Midbrain (tissue), 1 donor: ENCODE measurements around the gene GP9.

Experiments used
- DNase-seq: peaks from one replicate; lab custom pipeline; 2025; lab: John Stamatoyannopoulos, UW

GP9 gene

DNA sequence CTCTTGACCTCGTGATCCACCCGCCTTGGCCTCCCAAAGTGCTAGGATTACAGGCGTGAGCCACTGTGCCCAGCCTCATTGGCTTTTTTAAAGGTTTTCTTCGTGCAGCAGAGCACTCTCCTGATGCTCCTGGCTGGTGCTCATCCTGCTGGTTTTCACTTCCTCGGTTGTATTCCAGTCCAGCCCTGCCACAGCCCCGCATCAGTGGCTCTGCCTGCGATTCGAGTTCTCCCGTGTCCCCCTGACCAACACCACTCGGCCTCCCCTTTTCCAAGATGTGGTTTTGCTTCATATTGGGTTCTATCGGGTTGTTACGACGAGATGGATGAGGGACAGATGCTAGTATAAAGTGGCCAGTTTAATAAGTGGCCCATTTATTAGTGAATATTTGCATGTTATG is 31.7 kb upstream of the GP9 start:
- DNase-seq = no peak

DNA sequence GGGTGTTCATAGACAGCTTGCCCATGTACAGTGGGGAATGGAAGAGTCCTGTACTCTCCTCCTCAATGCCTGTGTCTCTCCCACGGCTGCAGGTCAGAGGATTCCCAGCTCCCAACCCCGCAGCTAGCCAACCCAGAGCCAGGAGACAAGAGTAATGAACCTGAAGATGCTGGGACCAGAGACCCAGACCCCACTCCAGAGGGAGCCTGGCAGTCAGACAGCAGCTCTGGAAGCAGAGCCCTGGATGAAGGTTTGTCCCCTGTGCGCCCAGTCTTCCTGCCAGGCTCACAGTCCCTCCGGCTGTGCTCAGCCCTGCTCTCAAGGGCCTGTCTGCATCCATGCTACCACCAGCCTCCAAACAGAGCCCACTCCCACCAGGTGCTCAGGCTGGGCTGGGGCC is 30.0 kb upstream of the GP9 start:
- no peak for DNase-seq

DNA sequence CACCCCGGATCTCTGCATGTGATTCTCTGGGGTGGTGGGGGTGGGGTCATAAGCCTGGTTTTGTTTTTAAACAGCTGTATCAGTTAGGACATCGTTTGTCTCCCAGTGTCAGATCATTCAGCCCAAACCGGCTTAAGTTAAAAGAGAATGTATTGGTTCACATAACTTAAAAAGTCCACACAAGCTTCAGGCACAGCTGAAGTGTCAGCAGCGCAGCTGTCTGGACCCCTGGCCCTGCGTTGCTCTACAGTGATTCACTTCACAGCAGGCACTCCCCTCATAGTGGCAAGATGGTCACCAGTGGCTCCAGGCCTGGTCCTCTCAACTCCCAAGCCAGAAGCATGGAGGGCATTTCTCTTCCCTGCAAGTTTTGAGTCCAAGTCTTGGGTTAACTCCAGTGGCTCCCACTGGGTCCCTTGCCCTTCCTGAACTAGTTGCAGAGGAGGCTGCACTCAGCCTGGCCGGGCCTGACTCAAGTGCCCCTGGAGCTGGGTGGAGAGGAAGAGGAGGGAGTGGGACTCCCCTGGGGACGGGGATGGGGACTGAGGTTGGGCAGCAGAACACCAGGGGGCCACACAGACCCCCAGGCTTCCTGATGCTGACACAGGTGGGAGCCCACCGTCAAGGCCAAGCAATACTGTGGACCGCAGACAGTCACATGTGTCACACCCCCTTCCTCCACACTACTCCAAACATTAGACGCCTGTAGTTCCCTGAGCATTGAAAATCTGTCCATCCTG is 28.9 kb upstream of the GP9 start:
- DNase-seq = no peak

DNA sequence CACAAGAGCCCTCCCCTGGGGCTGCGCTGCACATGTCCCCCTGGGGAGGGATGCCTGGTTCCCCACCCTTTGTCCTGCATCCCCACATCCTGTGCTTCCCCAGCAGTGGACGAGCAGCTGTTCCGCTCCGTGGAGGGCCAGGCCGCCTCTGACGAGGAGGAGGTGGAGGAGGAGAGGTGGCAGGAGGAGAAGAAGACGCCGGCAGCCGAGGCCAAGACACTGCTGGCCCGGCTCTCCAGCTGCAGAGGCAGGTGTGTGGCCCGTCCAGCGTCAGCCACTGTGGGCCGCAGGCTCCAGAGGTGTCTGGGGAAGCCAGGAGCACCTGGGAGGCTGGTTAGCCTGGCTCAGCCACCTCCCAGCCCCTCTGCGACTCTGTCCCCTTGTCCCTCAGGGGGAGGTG is 27.9 kb upstream of the GP9 start:
- no peak for DNase-seq

DNA sequence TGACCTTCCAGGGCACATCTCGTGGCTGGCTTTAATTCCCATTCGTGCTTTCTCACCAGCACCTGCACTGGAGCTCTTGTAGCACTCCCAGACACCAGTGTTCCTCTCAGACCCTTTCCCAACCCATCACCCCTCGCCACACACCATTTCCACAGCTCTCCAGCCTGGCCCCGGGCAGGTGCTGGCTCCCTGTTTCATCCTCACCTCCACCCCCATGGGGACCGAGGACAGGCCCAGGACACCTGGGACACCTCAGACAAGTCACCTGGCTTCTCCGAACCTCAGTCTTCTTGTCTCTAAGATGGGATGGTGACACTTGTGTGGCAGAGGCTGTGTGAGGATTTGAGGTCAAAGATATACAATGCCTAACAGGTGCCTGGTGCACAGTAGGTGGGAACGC is 27.4 kb upstream of the GP9 start:
- DNase-seq = no peak

DNA sequence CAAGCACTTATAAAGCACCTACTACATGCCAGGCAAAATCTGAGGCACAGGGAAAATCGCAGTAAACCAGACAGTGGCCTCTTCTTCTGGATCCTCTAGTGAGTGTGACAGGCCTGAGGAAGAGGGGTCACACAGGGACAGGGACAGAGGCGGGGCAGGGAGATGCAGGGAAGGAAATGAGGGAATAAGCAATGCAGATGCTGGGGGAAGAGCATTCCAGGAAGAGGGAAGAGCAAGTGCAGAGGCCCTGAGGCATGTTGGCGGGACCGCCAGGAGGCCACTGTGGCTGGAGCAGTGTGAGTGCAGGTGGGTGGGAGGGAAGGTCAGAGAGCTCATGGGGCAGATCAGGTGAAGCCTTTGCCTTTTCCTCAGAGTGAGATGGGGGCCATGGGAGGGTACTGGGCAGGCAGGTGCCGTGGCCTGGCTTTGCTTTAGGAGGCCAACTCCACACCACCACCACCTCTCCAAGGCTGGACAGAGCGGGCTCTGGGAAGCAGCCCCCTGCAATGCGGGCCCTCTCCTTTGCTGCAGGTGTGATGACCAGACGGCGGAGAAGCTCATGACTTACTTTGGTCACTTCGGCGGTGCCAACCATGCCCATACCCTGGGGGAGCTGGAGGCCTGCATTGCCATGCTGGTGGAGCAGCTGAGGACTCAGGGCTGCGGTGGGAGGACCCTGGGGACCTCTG is 26.8 kb upstream of the GP9 start:
- no peak for DNase-seq

DNA sequence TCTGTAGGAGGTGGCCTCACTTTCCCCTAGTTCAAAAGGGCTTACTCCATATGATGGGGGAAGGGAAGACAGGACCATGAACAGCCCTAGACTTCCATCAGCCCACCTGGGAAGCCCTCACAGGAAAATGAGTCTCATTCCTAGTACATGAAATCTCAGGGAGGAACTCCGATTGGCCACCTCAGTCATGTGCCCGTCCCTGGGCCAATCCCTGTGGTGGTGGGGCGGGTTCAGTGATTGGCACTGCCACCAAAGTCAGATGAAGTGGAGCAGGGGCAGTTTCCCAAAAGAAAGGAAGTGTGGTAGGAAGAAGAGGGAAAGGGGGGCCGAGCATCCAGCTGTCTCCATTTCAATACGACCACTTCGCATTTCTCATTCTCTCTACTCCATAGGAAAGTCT is 25.9 kb upstream of the GP9 start:
- DNase-seq = no peak

DNA sequence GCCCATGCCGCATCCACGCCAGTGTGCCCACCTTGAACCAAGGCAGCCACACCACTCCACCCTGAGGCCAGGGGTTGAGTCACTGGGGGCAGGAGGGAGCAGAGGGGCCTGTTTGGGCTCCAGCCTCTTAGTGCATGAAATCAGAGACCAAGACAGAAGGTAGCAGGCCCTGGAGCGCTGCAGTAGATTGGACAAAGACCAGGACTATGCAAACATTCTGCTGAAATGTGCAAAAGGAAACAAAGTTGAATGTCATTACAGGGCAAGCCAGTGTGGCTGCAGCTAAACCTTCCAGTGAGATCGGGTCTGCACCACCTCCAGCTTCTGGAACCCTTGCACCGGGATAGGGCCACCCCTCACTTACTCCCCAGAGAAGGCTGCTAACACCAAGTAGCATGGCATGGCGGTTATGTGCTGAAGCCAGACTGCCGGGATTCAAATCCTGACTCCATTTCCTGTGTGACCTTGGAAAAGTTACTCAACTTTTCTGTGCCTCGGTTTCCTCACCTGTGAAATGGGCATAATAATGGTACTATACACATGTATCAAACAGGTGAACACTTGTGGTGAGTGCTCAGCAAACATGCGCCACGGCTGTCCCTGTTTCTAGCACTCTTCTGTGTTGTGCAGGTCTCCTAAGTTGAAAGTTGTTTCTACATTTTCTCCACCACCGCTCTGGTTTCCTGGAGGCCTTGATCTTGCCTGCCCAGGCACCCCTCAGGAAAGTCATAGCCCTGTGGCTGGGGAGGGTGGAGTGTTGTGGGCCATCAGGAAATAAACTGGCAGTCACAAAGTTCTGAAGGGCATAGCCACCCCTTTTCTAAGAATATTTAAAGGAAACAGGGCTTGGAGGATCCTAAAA is 25.0 kb upstream of the GP9 start:
- no peak for DNase-seq

DNA sequence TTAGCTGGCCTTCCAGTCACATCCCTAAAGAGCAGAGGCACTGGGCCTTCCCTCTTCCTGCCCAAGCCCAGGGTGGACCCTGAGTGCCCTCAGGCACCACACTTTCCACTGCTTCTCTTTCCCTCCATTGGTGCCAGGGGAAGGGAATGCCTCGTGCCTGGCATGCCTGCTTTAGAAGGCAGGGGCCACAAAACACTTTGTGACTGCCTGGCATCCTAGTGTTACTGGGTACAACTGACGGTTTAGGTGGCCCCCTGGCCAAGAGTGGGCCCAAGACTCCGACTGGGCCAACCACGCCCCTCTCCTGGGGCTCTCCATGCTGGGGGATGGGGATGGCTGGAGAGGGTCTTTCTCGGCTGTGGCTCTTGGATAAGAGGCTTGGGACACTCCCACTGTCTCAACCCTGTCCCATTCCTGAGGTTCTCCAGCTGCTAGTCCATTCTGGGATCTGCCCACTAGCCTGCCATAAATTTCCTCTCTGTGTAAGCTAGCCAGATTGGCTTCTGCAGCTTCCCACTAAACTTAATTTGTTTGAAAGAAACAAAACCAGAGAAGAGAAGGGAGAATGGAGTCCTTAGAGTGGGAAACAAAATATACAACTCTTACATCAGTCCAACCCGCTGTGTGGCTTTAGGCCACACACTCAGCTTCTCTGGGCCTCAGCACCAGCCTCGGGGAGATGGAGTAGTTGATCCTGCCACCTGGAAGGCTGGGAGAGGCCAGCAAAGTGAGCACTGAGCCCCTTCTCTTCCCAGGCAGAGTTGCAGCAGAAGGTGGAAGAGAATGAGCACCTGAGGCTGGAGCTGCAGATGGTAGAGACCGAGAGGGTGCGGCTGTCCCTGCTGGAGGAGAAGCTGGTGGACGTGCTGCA is 24.1 kb upstream of the GP9 start:
- no peak for DNase-seq

DNA sequence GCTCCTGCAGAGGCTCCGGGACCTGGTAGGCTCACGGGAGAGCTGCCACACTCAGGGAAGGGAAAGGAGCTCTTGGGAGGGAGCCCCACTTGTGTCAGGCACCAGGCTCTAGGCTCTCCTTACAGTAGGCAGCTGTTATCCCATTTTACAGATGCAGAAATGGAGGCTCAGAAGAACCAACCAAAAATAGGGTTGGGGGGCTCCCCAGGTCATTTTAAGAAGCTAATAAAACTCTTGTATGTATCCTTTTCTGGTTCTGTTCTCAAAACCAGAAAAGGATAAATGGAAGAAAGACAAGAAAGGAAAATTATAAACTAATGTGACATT is 23.5 kb upstream of the GP9 start:
- DNase-seq = no peak

DNA sequence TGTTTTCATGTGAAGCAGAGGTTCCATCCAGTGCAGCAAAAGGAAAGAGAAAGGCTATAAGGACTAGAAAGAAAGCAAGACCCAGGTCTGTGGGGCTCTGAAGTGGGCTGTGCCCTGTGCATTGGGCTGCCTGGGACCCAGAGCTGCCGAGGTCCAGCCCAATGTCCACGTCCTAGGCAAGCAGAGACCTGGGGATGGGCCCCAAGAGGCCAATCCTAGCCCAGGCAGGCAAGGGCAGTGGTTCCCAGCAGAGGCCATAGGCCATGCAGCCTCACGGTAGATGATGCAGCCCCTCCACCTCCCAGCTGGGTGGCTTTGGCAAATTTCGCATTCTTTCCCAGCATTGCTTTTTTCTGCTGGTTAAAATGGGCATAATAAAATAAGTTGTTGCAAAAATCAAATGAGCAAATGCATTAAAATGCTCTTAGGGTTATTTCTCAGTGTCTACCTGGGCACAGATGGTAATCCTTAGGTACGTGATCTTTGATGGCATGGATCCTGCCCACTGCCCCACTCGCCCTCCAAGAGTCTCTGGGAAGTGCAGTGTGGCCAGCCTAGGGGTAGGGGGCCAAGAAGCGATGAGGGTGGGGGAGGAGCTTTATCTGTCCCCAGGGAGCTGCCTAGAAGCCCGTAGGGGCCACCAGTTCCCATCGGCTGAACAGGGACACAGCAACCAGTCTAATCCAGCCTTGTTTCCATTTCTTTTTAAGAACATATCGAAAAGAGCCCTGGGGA is 22.3 kb upstream of the GP9 start:
- DNase-seq = no peak

DNA sequence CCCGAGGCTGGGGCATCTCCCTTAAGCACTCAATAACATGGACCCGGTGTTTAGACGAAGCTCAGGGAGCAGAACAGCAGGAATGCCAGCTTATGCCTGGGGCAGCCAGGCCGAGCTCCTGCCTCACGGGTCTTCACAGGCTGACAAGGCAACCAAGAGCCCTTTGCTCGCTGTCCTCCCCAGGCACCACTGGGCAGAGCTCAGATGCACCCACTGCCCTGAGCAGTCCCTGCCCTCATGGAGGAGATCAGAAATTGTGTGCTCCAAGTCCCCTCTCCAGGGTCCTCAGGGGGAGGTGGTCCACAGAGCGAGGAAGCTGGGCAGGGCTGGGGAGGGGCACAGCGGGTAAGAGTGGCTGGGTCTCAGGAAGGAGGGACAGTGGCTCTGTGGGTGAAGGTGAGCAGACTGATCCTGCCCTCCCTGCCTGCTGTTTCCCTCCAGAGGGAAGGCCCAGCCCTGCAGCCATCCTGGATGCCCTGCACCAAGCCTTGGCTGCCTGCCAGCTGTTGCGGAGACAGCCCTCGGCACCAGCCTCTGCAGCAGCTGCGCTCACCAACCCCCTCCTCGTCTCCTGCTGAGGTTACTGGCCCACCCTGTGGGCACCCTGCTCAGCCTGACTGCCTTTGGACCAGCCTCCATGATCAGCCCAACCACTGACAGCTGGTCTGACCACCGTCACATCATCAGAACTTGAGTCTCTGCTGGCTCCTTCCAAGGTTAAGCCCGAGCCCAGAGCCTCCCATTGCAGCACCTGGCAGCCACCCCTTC is 21.1 kb upstream of the GP9 start:
- DNase-seq = no peak

DNA sequence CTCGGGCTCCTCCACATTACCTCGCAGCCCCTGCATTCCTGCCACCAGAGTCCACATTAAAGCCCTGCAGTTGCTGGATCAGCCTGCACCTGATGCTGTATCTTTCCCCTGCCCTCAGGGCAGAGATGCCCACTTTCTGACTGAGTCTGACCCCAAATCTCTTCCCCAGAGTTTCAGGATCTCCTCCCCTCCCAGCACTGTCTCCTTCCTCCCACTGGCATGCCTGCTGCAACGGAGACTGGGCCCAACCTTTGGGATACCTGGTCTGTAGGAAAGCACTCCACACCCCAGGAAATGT is 20.6 kb upstream of the GP9 start:
- DNase-seq = no peak

DNA sequence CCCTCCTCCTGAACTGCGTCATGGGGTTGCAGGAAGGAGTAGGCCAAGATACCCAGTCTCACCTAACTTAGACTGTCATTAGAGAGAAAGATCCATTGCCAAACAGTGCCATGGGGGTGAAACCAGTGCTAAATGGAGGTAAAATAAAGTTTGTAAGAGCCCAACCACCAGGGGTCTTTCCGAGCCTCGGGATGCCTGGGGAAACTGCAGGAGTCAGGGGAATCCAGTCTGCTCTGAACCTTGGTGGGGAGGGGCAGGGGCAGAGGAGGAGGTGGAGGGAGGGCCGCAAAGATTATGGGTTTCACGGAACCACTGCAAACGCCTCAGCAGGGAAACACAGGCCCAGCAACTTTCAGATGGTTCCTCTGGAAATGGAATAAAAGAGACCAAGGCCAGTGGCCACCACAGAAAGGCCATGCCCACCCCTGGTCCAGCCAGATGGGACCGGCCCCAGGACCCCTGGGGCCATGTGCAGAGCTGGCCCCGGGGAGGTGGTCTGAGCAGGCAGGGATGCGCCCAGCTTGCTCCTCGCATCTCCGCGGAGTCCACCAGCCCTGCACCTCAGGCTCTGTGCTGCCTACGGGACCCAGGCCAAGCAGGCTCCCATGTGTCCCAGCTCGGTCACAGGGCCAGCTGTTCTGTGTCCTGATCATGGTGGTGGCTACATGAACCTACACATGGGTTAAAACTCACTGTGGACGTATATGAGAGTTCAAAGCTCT is 19.8 kb upstream of the GP9 start:
- no peak for DNase-seq

DNA sequence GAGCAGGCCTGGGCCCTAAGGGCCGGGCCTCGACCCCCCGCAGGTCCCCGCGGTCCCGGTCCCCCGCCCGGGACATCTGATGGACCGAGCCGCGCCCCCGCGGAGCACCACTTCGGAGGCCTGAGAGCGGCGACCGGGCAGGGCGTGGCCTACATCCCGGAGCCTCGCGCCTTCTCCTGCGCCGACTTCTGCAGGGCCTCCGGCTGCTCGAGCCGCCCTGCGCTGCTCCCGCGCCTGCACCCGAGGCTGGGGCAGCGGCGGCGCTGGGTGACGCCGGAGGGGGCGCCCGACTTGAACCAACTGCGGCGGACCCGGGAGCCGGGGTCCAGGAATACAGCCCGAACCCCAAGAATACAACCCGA is 14.9 kb upstream of the GP9 start:
- no peak for DNase-seq

DNA sequence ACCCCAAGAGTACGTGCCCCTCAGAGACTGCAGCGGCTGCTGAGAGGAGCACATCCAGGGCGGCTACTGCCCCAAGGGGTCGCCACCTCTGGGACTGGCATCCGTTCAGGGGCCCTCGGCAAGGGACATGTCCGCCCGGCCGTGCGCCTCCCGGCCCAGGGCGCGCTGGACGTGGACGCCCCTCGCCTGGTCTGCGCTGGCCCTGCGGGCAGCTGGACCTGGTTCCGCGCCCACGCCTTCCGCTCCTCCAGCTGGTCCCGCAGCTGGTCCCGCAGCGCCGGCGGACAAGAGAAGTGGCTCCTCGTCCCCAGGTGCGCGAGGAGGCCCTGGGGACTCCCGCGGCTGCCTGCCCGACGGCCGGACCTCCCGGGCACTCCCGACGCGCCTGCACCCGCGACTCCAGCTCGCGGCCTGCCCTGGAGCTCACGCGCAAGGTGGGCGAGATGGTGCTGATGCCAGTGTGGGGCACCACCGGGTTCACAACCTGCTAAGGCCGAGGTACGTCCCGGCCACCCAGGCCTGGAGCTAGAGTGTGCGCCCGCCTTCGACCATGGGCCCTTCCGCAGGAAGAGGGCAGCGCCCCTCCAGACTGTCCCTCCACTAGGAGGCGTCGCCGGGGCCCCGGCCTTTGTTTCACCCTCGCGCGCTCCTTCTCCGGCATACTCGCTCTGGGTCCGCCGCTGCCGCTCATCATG is 14.4 kb upstream of the GP9 start:
- DNase-seq = no peak

DNA sequence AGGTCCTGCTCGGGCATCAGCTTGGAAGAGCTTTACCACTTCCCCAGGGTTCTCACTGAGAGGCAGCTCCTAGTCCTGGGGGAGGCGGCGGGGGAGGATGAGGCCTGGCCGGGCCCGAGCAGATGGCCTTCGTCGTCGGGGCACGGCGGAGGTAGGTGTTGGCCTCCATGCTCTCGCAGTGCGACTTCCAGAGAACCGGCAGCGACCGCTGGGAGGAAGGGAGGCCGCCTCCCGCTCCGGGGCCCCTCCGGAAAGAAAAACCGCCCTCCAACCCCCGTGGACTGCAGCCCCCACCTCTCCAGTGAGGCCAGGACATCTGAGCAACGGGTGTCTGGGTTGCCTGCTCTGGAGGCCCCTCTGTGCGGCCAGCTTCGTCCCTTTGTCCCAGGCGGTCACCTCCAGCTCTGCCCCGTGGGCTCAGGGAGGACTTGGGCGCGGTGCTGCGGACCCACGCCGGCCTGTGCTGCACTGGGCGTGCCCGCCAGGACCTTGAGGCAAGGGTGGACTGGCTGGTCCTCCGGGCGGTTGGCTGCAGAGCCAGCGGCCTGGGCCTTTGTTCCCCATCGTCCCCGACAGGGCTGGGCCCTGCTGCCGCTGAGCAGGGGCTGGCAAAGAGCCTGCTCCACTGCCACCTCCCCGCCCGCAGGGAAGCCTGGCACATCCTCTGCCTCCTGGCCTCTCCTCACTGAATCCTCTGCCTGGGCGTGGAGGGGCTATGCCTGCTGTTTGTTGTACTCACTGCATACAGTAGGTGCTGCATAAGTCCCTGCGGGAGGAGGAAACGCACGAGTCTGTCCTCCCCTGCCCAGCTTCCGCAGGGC is 13.6 kb upstream of the GP9 start:
- no peak for DNase-seq

DNA sequence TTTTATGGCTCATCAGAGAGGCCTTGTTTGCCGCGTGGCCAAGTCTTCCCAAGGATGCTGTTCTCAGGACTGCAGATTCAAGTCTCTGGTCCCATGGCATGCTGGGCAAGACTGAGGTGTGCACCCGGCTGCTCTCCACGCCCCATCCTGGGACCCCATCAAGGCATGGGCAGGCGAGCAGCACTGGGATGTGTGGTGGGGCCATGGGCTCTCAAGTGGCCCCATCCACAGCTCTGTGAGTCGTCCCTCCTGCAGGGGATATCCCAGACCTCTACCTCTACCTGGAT is 13.1 kb upstream of the GP9 start:
- DNase-seq = no peak
